GM19324 (cell line): Measurements from ENCODE around the gene TMTC2.

Experiments used
- ATAC-seq: cut with Tn5 transposase; IDR thresholded peaks from one replicate; pipeline ENCODE4 v1.9.1; 2021; ENCODE audit warnings: mild to moderate bottlenecking, moderate library complexity; ENCODE audit not compliant: unreplicated experiment, low FRiP score

Gene TMTC2

DNA sequence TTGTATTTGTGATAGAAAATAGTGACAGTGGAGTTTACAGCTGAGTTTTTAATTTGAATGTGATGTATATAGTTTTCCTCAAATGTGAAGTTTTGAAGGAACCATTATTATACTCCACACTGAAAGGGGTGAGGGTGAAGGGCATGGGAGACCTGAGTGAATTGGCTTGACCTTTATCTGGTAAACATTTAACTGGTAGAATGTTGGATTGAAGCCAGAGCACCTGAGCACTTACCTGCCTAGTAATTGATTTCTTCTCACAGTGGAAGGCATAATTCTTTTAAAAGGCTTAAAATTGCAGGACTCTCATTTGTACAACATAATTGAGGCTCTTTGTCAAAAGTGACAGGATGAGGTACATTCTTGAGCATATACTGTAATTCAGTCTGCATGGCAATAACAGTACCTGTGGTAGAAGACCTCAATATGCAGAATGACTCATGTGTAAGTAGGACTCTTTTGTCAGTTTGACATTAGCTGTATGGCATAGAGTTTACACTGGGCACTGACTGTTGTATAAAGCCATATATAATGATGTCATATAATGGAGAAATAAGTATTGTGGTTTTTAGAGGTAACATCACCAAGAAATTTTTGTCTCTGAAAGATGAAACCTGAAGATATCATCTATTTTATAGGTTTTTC, 309.6 kb downstream of the TMTC2 start:
- no peak for ATAC-seq

DNA sequence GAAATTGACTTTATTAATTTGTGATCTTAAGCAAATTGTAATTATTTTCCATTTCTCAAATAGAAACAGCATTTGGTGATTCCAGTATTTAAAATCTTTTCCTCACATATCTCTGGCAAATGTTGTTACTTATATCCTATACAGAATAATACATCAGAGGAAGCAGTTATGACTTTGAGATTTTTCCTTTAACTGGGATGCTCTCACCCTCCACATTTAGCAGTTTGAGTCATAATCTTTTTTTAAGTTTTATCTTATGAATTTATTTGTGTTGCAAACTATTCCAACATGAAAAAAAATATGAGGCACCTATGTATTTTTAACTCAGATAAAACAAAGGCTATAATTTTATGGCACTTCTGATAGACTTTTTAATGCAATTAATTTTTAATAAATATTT, 311.8 kb downstream of the TMTC2 start:
- ATAC-seq, result no peak

GRCh38 chr12:83003026-83003425, 316.3 kb downstream of the TMTC2 start:
- no peak for ATAC-seq

DNA sequence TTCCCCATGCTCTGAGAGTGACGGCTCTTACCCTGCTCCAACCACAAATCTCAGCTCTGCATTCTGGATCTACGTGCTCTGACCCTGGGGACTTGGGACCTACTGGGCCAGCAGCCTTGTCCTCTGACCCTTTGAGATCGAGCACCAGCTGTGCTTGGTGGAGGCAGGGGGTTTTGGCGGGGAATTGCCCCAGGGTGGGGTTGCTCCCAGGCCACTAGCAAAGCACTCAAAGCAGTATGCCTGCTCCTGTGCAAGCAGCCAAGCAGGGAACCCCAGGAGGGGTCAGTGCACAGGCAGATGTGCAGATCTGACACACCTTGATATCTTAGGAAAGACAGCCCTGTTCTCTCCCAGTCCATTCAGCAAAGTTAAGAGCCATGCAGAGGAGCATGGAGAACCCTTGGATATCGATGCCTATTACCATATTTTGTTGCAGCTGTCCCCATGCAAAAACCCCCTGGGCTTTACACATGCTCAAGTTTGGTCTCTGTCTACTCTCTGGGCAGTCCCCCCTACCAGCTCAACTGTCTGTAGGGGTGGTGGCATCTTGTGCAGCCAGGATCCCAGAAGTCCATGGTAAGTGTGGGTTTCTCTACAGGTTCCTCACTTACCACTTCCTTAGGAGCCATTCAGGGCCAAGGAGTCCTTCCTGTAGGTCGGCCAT, 319.0 kb downstream of the TMTC2 start:
- ATAC-seq, result no peak

DNA sequence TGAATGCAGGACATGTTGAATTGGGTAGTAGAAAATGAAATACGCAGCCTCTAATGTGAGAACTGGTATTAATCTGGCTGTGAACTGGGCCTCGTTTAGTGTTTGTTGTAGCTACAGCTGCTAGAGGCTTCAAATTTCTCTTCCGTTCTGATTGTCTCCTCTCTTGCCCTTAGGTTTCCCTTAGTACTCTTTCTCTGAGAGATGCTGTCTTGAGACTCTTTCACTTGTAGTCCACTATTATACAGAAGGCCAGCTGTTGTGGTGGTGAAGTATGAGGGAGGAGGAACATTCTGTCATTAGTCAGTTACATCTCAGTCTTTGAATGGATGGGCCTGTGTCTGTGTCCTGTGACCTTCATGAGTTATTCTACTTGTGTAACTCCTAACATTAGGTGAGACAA, 322.0 kb downstream of the TMTC2 start:
- no peak for ATAC-seq

DNA sequence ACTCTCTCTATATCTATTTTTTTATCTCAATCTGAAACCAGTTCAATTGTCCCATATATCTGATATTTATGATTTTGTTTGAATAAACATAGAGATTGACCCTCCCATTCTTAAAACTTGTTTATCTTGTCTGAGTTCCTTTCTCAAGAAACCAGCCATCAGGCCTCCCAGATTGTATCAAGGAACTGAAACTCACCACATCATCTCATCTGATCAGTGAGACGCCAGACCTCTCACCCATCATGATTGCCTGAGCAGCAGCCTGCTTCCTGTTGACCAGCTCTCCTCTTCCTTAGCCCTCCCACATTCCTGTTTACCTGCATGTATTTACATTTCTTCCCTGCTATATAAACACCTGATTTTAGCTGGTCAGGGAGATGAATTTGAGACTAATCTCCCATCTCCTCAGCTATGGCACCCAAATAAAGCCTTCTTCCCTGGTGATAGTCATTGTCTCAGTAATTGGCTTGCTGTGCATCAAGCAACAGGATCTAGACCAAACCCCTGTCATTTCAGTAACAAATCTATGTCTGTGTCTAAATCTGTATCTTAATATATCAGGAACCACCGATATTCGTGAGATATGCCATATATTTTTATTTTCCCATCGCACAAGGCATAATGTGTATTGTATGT, 323.6 kb downstream of the TMTC2 start:
- ATAC-seq, result no peak

DNA sequence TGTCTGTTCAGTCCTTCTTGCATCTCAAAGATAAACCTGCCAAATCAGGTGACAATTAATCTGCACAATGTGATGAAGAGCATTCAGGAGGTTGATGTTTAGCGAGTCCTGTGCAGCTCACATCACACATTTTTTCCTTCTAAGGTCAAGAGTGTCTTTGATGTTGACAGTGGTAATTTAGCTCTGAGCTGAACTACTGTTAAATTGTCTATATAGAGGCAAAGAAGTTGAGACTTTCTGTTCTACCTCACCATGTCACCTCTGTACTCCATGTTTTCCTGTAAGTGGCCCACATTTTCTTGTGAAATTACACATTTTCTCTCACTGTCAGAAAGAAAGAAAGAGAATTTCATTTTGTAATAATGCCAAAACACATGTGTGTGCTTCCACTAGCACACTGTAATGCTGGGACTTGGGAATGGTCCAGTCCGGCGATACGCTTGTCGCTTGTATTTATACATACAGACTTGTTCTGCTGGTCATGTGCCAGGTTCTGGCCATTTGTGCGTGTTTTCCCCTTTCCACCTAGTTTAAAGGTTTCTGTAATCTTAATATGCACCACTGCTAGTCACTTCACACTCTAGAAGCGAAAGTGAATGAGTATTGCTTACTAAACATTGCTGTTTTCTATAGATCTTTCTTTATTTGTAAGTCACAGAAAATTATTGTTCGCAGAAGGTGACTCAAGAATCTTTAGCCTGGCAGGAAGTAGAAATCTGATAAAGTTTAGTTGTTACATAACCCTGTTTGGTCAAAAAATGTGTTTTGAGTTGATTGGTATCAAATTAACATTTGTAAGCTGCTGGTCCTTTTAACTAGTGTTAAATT, 328.9 kb downstream of the TMTC2 start:
- no peak for ATAC-seq

DNA sequence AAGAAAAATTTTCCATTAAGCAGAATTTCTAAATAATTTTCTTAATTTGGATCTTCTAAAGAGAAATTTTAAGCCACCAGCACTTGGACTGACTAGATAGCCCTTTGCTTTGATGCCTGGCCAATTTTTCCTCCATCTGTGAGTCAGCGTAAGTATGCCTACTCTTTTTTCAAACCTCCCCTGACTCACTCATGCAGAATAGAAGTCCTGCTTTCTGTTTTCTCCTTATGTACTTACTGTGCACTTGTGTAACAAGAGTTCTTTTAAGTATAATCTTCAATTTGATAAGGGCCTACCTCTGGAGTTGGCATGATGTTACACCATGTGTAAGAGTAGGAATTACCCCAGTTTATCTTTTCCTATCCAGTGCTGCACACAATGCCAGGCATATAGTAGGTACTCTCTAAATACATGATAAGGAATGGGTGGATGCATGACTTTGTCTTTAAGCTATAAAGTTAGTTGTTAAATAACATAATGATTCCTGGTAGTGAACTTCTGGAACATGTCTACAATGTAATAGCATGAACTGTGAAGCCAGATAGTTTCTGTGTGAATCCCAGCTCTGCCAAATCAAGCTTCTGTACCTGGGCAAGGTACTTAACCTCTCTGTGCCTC, 329.6 kb downstream of the TMTC2 start:
- ATAC-seq, result no peak

DNA sequence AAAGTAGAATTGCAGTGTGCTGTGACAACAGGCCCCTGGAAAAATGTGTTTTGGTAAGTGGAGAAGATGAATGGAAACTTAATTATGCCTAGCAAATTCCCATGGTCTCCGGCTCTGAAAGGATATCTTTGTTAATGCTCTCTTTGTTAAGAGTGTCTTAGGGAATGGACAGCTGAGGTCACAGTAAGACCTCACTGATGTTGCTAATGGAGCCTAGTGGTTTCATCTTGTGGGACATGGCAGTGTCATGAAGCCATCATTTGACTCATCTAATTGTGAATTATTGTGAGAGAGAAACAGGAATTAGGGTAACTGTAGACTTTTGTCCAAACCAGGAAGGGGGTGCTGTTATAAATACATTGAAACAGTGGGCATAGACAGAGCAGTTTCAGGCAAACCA, 330.3 kb downstream of the TMTC2 start:
- no peak for ATAC-seq

DNA sequence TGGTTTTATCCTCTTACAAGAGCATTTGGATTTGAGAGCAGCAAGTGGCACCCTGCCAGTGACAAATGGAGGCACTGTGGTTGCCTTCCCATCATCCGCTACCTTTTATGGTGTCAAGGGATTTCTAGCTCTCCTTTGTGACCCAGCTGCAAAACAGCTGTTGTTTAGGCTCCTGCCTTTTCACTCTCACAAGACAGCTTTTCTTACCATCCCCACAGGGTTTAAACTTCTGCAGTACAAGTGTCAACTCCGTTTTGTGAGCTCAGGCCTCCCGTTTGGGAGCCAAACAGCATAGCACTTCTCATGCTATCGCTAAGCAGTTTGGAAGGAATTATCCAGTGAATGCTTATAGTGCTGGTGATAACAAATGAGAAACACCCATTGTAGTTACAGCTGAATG, 331.4 kb downstream of the TMTC2 start:
- ATAC-seq, result no peak

- ATAC-seq, result no peak
Observed at GRCh38 chr12:83027021-83027723, 340.5 kb downstream of the TMTC2 start.

DNA sequence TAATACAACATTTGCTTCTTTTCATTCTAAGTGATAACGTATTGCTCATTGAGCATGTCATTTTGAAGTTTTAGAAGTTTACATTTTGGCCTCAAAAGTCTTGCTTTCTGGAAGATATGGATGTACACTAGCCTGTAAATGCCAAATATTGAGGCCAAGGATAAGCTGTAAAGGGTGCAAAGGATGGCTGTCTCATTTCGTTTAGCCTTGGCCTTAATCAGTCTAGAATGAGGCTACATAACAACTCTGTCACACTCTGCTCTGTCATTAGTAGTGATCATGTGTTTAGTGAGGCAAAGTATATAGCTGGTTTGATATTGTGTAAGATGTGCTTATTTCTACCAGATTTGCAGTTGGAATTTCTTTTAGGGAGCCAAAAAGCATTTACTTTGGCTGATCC, 344.5 kb downstream of the TMTC2 start:
- ATAC-seq, result no peak

- ATAC-seq, result no peak
Observed at GRCh38 chr12:83036847-83037246, 350.1 kb downstream of the TMTC2 start.

DNA sequence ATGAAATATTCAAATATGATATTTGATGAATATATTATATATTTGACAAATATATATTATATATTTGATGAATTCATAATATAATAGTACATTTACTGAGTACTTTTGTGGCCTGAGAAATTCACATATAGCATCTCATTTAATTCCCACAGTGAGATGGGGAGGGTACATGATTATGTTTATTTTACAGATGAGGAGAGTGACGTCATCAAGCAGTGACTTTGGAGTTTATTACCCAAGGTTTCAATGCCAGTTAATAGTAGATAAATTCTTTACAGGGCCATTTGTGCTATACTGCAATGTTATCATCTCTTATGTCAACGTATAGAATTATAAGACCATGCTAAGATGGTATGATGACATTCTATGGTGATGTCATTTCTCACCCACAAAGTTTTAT, 352.7 kb downstream of the TMTC2 start:
- no peak for ATAC-seq

GRCh38 chr12:83040339-83040738, 353.6 kb downstream of the TMTC2 start:
- ATAC-seq, result no peak

GRCh38 chr12:83040991-83041390, 354.3 kb downstream of the TMTC2 start:
- no peak for ATAC-seq

DNA sequence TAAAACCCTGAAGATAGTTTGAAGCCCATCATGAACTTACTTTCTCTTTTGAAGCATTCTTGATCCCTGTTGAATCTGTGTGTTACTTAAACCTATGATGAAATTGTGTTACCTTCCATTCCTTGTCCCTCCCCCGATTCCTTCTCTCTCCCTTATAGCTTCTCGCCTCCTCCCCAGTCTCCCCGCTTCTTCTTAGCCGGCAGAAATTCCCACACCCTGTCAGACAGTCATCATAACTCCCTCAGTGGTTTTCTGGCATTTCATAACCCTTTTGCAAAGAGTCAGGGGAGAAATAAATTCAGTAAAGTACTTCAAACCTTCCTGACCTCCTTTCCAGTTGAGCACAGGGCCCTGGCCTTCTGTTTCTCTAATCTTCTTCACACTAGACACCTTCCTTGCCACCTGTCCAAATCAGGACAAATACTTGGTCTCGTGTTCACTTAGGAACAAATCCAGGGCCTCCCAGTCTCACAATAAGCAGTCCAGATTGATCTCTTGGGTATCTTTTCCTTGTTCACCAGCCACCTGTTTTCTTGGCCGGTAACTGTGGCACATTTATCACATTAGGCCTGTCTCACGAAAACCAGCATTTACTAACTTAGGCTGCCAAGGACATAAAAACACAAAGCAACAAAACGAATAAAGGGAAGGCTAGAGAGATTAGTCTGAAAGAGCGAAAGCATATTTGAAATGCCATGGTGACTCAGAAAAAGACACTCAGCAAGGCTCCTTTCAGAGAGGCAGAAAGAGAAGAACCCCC, 355.9 kb downstream of the TMTC2 start:
- no peak for ATAC-seq

GRCh38 chr12:83044736-83045135, 358.0 kb downstream of the TMTC2 start:
- no peak for ATAC-seq

GRCh38 chr12:83046019-83046418, 359.3 kb downstream of the TMTC2 start:
- no peak for ATAC-seq
